CD14-positive monocyte (primary cell): ENCODE data around the gene GPD2. TPM values are rescaled to one million over a fixed set of nuclear protein-coding genes. Genes with fewer than 3 reads are reported as not detected.

Experiments
- DNase-seq, 3 donors: peaks; one replicate each; pipeline ENCODE4 v3.0.0-alpha.2; 2011 to 2022
- H2AFZ ChIP-seq: 2 replicates; pipeline ENCODE4 v1.6.0; 2012; ENCODE audit warnings: mild to moderate bottlenecking, low read depth, low read length, inconsistent platforms; ENCODE audit not compliant: insufficient read depth, poor library complexity, severe bottlenecking
- H3K27ac ChIP-seq, 2 donors: 1 replicate in 1 of 2; 2 replicates in 1 of 2; pipeline ENCODE4 v1.5.1; 2012 to 2013; ENCODE audit warnings: low read length in 2 of 2, control low read depth in 1 of 2, inconsistent platforms in 1 of 2, low read depth in 1 of 2, mild to moderate bottlenecking in 1 of 2
- H3K27me3 ChIP-seq, 2 donors: one replicate each; pipeline versions ENCODE4 v1.6.0 to v1.6.1; 2011 to 2013; ENCODE audit warnings: low read length in 2 of 2; ENCODE audit not compliant: control insufficient read depth in 2 of 2, insufficient read depth in 2 of 2
- H3K36me3 ChIP-seq, 2 donors: replicated peaks in 1 of 2; 1 replicate in 1 of 2; 2 replicates in 1 of 2; pipeline versions ENCODE4 v1.5.1 to v1.6.1; 2012 to 2013; ENCODE audit warnings: low read length in 2 of 2, control low read depth in 1 of 2, inconsistent platforms in 1 of 2, mild to moderate bottlenecking in 1 of 2; ENCODE audit not compliant: insufficient read depth in 2 of 2, control insufficient read depth in 1 of 2
- H3K4me1 ChIP-seq, 2 donors: 1 replicate in 1 of 2; 2 replicates in 1 of 2; pipeline versions ENCODE4 v1.5.1 to v1.6.1; 2012 to 2013; ENCODE audit warnings: low read length in 2 of 2, control low read depth in 1 of 2, inconsistent platforms in 1 of 2, mild to moderate bottlenecking in 1 of 2, moderate library complexity in 1 of 2; ENCODE audit not compliant: insufficient read depth in 2 of 2, control insufficient read depth in 1 of 2
- H3K4me2 ChIP-seq: replicated peaks from 2 replicates; pipeline ENCODE3; 2012; ENCODE audit warnings: low read length, moderate library complexity, mild to moderate bottlenecking; ENCODE audit not compliant: poor library complexity, severe bottlenecking; ENCODE audit errors: extremely low read depth
- H3K4me3 ChIP-seq, 3 experiments: fragments of 200-600 bp in 1 of 3; sonication (generic) in 1 of 3; replicated peaks in 1 of 3; 1 replicate in 2 of 3; 2 replicates in 1 of 3; pipeline ENCODE4 v1.5.1; 2011 to 2013; ENCODE audit warnings: low read length in 3 of 3, mild to moderate bottlenecking in 3 of 3, control low read depth in 2 of 3, low read depth in 2 of 3, inconsistent platforms in 1 of 3, moderate library complexity in 1 of 3
- H3K79me2 ChIP-seq: 2 replicates; pipeline ENCODE4 v1.6.0; 2012; ENCODE audit warnings: mild to moderate bottlenecking, control low read depth, inconsistent platforms, low read length, moderate library complexity; ENCODE audit not compliant: insufficient read depth
- H3K9ac ChIP-seq: 2 replicates; pipeline ENCODE4 v1.6.0; 2017; ENCODE audit warnings: low read length, mild to moderate bottlenecking; ENCODE audit not compliant: insufficient read depth, poor library complexity, severe bottlenecking
- H3K9me3 ChIP-seq, 2 donors: replicated peaks in 1 of 2; 1 replicate in 1 of 2; 2 replicates in 1 of 2; pipeline versions ENCODE4 v1.5.1 to v1.6.1; 2012 to 2013; ENCODE audit warnings: low read length in 2 of 2, control low read depth in 1 of 2; ENCODE audit not compliant: control insufficient read depth in 1 of 2, insufficient read depth in 1 of 2
- H4K20me1 ChIP-seq: 2 replicates; pipeline ENCODE4 v1.6.0; 2012; ENCODE audit warnings: mild to moderate bottlenecking, low read length, control low read depth, moderate library complexity; ENCODE audit not compliant: insufficient read depth
- H3K27ac Mint-ChIP-seq, 7 donors: one replicate each; pipeline ENCODE4 v1.8.0; 2020; ENCODE audit warnings: mild to moderate bottlenecking in 7 of 7, mixed read lengths in 7 of 7, moderate library complexity in 6 of 7, inconsistent platforms in 2 of 7
- H3K27me3 Mint-ChIP-seq, 3 donors: one replicate each; pipeline ENCODE4 v1.8.0; 2021 to 2022; ENCODE audit warnings: low read depth in 3 of 3, mild to moderate bottlenecking in 3 of 3, mixed read lengths in 3 of 3, moderate library complexity in 3 of 3, inconsistent platforms in 1 of 3
- H3K36me3 Mint-ChIP-seq, 2 donors: one replicate each; pipeline ENCODE4 v1.8.0; 2020; ENCODE audit warnings: mixed read lengths in 2 of 2, inconsistent platforms in 1 of 2, mild to moderate bottlenecking in 1 of 2
- H3K4me1 Mint-ChIP-seq: one replicate; pipeline ENCODE4 v1.8.0; 2020; ENCODE audit warnings: mild to moderate bottlenecking, mixed read lengths
- H3K4me3 Mint-ChIP-seq, 2 donors: one replicate each; pipeline ENCODE4 v1.8.0; 2020; ENCODE audit warnings: mild to moderate bottlenecking in 2 of 2, mixed read lengths in 2 of 2, moderate library complexity in 1 of 2
- H3K9me3 Mint-ChIP-seq, 7 donors: one replicate each; pipeline ENCODE4 v1.8.0; 2020 to 2022; ENCODE audit warnings: mixed read lengths in 7 of 7, mild to moderate bottlenecking in 6 of 7, moderate library complexity in 6 of 7, inconsistent platforms in 2 of 7
- CTCF ChIP-seq: fragments of 200-600 bp; IDR thresholded peaks from one replicate; pipeline ENCODE4 v1.8.0; 2022; ENCODE audit warnings: antibody characterized with exemption, mild to moderate bottlenecking
- WGBS: methylation state at CpG from one replicate; pipeline ENCODE4 v1.1.5; 2013; ENCODE audit warnings: missing lambda C conversion rate; ENCODE audit not compliant: insufficient coverage; 5-methylcytosine and 5-hydroxymethylcytosine counted together
- intact Hi-C, 2 donors: fragments of 100-400 bp; cut with micrococcal nuclease; formaldehyde crosslinking; loops; one replicate each; pipeline versions ENCODE4 v1.15.0 to v1.15.1; 2023
- polyA plus RNA-seq, 3 donors: library from polyadenylated mRNA; depleted of rRNA in 1 of 3; unstranded in 2 of 3; stranded (reverse) in 1 of 3; fragments of 300-500 nt in 2 of 3; fragments of >200 nt in 1 of 3; fragmentation: Illumina TruSeq in 2 of 3; gene quantifications; 1 replicate in 2 of 3; 2 replicates in 1 of 3; pipeline ENCODE4 v1.2.3, GENCODE V29; 2012 to 2021

Gene GPD2
- polyA plus RNA-seq, 3 donors, result 13.4 to 17.1 (median 14.5) TPM

GRCh38 chr2:156518138-156518537, 82.0 kb downstream of the GPD2 start:
- H3K4me2 ChIP-seq, result no peak overlapping the region
- H3K27ac ChIP-seq, result no peak overlapping the region
- no peaks in the 10 kb centered on the region for H3K79me2 ChIP-seq
- peaks cover 51 to 79% of the 10 kb centered on the region in 2 donors for H3K36me3 ChIP-seq
- TF ChIP-seq CTCF, result no peak
- no peaks in the 10 kb centered on the region for H3K27me3 ChIP-seq
- no peak overlapping the region for H3K9ac ChIP-seq
- intact Hi-C loops, result no loop called here
- H3K27me3 Mint-ChIP-seq, result peaks cover 0 to 2% (median 0%) of the 10 kb centered on the region in 3 donors
- H3K9me3 Mint-ChIP-seq, result peaks cover 0 to 3% (median 2%) of the 10 kb centered on the region in 7 donors
- no peak overlapping the region for H2AFZ ChIP-seq
- H3K9me3 ChIP-seq, result peaks cover 0 to 3% of the 10 kb centered on the region in 2 donors
- WGBS, result 100% methylated on average over 1 of the region's 4 CpGs
- H3K4me3 ChIP-seq, result no peak overlapping the region
- peaks cover 64 to 73% of the 10 kb centered on the region in 2 donors for H3K36me3 Mint-ChIP-seq
- no peak for DNase-seq
- no peaks in the 10 kb centered on the region for H3K4me1 ChIP-seq
- peak overlapping the region in 1 of 7 donors; percentile 11 for H3K27ac Mint-ChIP-seq
- no peaks in the 10 kb centered on the region for H3K4me1 Mint-ChIP-seq
- no peak overlapping the region for H3K4me3 Mint-ChIP-seq
- H4K20me1 ChIP-seq, result no peaks in the 10 kb centered on the region

GRCh38 chr2:156522864-156523440, 86.8 kb downstream of the GPD2 start:
- H3K27ac Mint-ChIP-seq, result peak overlapping the region in 1 of 7 donors; percentile 18
- Histone ChIP-seq H2AFZ (no peak overlapping the region), H3K79me2 (no peaks in the 10 kb centered on the region), H3K36me3 (peaks cover 18 to 40% of the 10 kb centered on the region in 2 donors), H3K27me3 (no peaks in the 10 kb centered on the region), H3K27ac (no peak overlapping the region), H3K9ac (no peak overlapping the region), H3K4me1 (no peaks in the 10 kb centered on the region), H3K4me2 (no peak overlapping the region), H3K9me3 (peaks cover 0 to 3% of the 10 kb centered on the region in 2 donors), H3K4me3 (no peak overlapping the region), H4K20me1 (no peaks in the 10 kb centered on the region)
- peaks cover 48 to 58% of the 10 kb centered on the region in 2 donors for H3K36me3 Mint-ChIP-seq
- H3K27me3 Mint-ChIP-seq, result peaks cover 0 to 2% (median 0%) of the 10 kb centered on the region in 3 donors
- TF ChIP-seq CTCF, result no peak
- intact Hi-C loops, result no loop called here
- peaks cover 0 to 3% (median 2%) of the 10 kb centered on the region in 7 donors for H3K9me3 Mint-ChIP-seq
- H3K4me1 Mint-ChIP-seq, result no peaks in the 10 kb centered on the region
- no peak overlapping the region for H3K4me3 Mint-ChIP-seq
- no peak for DNase-seq
- no CpG with 5 or more reads among the region's 4 CpGs for WGBS
